IPS-18c (cell line): ENCODE measurements around the gene DNER.
"Not testable (repeated sequence)": the region's sequence is repeated elsewhere in the genome, so short reads cannot be mapped to it uniquely, and the experiment has no call there.

Source experiments
- H3K4me3 ChIP-seq: 2 replicates; pipeline ENCODE4 v1.7.0; 2013; ENCODE audit warnings: low read depth, mild to moderate bottlenecking, low read length, moderate library complexity; ENCODE audit not compliant: insufficient read depth
- H3K9me3 ChIP-seq: one replicate; pipeline ENCODE4 v1.6.1; 2013; ENCODE audit warnings: mild to moderate bottlenecking, low read length, moderate library complexity; ENCODE audit not compliant: control insufficient read depth, insufficient read depth

The DNER gene

DNA sequence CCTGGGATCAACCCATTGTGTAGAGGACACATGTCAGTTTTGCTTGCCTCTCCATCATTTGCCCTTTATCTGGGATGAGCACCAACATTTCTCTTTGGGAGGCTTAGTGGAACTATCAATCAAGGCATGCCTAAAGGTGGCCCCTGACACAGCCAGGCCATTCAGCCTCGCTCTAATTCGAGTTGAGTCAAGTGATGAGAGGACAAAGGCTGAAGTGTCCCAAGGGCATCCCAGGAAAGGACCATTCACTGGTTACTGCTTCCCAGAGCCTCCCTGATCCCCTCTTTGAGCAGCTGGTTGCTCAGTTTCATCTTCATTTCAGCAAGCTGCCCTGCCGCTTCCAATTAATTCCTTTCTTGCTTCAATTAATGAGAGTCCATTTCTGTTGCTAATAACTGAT is 63.5 kb downstream of the DNER start:
- Histone ChIP-seq H3K4me3 (no peak overlapping the region), H3K9me3 (no peaks in the 10 kb centered on the region)

GRCh38 chr2:229650059-229650458 is 64.3 kb downstream of the DNER start:
- H3K4me3 ChIP-seq, result no peak overlapping the region

DNA sequence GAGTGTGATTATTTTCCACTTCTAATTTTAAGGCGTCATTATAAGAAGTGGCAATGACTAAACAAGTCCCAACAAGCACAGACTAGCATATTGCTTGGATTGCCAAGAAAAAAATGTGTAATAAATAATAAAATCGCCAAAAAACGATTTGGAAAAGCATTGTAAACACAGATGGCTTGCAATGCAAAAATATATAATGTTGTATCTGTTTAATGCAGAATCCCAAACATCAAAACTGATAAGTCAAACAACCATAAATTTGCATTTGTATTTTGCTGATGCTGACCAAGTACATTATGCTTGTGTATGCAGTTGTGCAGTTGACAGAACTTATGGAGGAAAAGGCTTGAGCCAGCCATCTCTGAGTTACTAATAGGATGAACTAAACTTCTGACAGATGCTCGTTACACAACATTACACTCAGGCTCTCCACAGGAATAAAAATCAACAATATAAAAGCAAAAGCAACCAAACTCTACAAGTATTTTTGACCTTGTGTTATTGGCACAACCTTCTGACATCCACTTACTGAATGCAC is 68.1 kb downstream of the DNER start:
- H3K9me3 ChIP-seq, result no peaks in the 10 kb centered on the region
- H3K4me3 ChIP-seq, result no peak overlapping the region

More at GRCh38 chr2:229650059-229650458, 64.3 kb downstream of the DNER start:
- H3K9me3 ChIP-seq, result no peaks in the 10 kb centered on the region

- Histone ChIP-seq H3K9me3 (no peaks in the 10 kb centered on the region), H3K4me3 (no peak overlapping the region)
Measured at GRCh38 chr2:229642371-229642770, 72.0 kb downstream of the DNER start.

DNA sequence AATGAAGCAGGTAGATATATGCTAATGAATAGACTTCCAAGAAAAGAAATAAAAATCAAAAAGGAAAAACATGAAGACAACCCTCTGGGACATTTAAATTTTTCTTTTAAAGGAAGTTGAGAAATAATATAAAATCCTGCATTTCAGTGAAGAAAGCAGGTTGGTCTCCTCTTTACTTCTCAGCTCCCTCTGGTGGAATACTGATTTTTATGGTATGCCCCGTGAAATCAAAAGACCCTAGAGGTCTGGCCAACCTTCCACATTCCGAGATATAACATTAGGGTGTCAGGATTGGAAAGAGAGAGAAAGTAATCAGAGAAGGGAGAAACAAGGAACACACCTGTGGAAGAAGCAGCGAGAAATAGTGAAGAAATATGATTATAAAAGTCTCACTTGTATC is 72.7 kb downstream of the DNER start:
- H3K9me3 ChIP-seq, result no peaks in the 10 kb centered on the region

DNA sequence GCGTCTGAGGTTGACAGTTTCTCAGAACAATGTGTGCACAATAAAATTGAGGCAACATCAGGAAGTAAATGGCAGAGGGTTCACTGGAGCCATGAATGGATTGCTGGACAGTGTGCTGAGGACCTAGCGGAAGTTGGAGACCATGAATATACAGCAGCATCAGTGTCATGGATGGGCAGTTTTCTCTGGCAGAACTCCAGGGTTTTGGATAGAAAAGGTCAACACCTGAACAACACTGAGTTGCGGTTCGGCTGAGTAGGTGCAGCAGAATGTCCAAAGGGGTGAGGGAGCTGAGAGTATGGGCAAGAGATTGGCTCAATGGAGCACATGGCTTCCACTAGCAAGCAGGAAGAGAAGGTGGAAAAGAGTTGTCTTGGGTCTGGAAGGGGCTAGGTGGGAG is 73.7 kb downstream of the DNER start:
- Histone ChIP-seq H3K4me3 (no peak overlapping the region), H3K9me3 (no peaks in the 10 kb centered on the region)

More for the DNA sequence above, 72.7 kb downstream of the DNER start:
- H3K4me3 ChIP-seq, result no peak overlapping the region

- H3K4me3 ChIP-seq, result no peak overlapping the region
- H3K9me3 ChIP-seq, result no peaks in the 10 kb centered on the region
Measured at GRCh38 chr2:229636571-229636970, 77.8 kb downstream of the DNER start.

- no peaks in the 10 kb centered on the region for H3K9me3 ChIP-seq
- no peak overlapping the region for H3K4me3 ChIP-seq
Measured at GRCh38 chr2:229635371-229635680, 79.0 kb downstream of the DNER start.

DNA sequence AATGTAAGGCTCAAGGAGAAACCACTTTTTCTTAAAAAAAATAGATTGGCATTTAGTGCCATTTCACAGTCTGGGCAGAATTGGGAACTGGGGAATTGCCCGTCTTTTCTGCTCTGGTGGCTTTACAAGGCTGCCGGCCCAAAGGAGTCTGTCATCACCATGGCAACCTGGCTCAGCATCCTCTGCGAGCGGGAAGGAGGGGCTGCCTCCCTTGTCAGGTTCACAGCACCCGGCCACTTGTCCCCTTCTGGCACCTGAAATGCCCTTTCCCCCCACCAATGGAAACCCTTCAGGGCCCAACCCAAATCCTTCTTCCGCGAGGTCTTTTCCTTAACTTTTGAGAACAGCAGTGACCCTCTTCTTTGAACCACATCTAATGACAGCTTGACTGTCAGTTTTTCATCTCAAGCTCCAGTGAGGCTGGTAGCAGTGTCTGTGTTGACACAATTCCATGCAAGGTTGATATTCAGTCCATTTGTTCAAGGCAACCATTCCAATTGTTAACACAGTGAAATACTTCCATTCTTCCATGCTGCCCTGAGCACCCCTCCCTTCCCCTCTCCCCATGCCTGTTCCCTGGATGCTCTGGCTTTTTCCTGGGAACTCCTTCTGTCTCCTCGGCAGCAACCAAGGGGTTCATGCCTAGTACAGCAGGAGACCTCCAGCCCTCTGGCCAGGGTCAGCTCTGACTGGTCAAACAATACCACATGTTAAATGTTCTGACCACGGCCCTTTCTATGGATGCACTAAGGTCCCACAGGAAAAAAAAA is 79.6 kb downstream of the DNER start:
- H3K9me3 ChIP-seq, result no peaks in the 10 kb centered on the region
- no peak overlapping the region for H3K4me3 ChIP-seq

DNA sequence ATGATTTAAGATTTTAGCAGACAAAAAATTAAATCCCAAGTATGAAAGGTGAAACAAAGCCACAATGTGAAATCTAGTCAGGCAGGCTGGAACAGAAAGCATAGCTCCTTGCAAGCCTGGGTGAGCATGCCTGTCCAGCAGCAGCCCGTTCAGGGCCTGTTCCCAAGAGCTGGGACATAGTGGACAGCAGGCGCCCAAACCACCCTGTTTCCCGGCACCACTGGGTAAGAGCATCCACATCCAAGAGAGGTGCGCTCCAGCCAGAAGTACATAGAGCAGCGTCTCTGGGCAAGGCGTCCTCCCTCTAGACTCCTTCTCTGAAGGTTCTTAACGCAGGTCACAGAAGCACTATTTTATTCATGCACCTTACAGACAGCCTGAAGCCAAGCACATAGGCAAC is 80.8 kb downstream of the DNER start:
- H3K4me3 ChIP-seq, result no peak overlapping the region

DNA sequence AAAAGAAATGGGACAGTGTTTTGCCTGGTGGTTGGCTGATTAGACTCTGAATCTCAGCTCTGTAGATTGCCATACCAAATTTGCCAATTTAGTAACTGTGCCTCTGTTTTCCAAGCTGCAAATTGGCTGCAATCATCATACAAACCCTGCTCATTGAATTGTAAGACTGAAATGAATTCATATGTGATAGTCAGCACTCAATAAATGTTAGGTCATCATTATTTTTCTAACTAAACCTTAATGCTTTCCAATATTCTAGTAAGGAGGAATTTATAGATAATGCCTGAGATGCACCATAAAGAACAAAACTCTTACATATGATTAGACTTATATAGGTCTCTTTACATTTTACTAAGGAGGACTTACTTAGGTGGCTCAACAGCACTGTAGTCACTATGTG is 85.3 kb downstream of the DNER start:
- no peaks in the 10 kb centered on the region for H3K9me3 ChIP-seq
- H3K4me3 ChIP-seq, result no peak overlapping the region

More for the DNA sequence above, 80.8 kb downstream of the DNER start:
- no peaks in the 10 kb centered on the region for H3K9me3 ChIP-seq

DNA sequence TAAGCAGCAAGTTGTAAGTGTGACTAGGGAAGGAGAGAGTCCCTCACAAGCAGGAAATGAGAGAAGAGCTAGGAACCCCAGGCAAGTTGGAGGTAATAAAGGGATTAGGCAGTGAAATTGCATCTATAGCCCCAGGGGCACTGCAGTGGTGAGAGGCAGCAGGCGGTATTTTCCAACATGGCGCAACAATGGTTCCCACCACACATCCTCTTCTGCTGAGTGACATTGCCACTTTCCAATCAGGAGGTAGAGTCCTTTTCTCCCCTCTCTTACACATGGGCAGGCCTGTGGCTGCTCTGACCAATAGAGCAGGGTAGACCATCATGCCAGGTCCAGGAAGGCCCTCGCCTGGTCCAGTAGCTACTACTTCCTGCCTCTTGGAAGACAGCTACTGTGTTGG is 86.6 kb downstream of the DNER start:
- H3K9me3 ChIP-seq, result no peaks in the 10 kb centered on the region
- H3K4me3 ChIP-seq, result no peak overlapping the region

DNA sequence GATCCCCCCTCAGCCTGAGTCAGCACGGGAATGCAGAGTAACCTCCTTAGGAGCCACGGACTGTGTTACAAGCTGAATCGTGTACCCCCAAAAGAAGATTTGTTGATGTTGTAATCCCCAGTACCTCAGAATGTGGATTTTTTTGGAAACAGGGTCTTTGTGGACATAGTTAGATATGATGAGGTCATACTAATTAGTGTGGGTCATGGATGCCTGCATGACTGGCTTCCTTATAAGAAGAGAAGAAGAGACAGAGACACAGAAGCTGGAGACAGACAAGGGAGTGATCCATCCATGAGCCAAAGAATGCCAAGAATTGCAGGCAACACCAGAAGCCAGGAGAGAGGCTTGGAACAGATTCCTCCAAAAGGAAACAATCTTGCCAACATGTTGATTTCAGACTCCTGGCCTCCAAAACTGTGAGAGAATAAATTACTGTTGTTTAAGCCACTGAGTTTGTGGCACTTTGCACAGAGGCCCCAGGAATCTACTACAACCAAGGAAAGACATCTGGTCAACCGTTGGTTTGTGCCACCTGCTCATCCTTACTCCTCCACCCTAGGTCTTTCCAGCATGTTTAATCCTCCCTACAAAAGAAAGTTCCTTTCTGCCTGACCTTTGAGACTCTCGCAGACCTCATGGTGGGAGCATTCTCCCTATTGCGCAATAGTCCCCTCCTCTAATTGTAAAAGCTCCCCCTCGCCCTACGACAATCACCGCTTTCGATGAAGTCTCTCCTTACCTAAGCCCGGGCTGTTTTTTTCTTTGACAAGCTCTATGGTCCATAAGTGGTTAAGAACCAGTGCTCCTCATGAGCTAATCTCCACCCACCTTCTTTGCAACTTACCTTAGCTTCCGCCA is 91.6 kb downstream of the DNER start:
- Histone ChIP-seq H3K4me3 (no peak overlapping the region), H3K9me3 (no peaks in the 10 kb centered on the region)

- Histone ChIP-seq H3K9me3 (no peaks in the 10 kb centered on the region), H3K4me3 (no peak overlapping the region)
Measured at GRCh38 chr2:229620759-229621158, 93.6 kb downstream of the DNER start.

GRCh38 chr2:229620289-229620688 is 94.1 kb downstream of the DNER start:
- H3K4me3 ChIP-seq, result no peak overlapping the region
- no peaks in the 10 kb centered on the region for H3K9me3 ChIP-seq

DNA sequence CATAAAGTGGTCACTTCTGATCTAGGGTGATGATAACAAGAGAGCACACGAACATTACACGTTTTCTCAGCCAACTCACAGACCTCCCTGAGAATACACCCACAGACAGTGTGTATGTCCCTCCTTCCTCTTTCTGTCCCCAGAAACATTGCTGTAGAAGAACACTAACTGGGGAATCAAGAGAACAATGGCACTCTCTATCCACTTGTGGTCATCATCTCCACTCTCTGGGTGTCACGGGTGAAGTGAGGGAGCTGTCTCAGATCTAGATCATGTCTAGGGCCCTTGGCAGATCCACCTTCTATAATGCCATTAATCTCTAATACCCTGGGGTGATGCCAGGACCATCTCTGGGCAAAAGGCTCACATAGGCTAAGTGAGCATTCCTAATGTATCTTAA is 97.9 kb downstream of the DNER start:
- no peaks in the 10 kb centered on the region for H3K9me3 ChIP-seq

DNA sequence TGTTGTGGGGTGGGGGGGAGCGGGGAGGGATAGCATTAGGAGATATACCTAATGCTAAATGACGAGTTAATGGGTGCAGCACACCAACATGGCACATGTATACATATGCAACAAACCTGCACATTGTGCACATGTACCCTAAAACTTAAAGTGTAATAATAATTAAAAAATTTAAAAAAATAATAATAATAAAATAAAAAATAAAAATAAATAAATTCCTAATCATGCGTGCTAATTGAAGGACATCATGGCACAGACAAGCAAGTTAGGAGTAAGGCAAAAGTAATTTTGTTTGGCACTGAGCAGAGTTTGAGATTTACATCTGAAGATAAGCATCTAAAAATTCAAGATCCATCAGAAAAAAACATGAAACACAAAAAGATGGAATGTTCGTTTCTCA is 100.3 kb downstream of the DNER start:
- not testable (repeated sequence) for H3K4me3 ChIP-seq, H3K9me3 ChIP-seq

More for the DNA sequence above, 97.9 kb downstream of the DNER start:
- H3K4me3 ChIP-seq, result no peak overlapping the region

GRCh38 chr2:229612384-229612971 is 101.9 kb downstream of the DNER start:
- Histone ChIP-seq H3K9me3 (no peaks in the 10 kb centered on the region), H3K4me3 (no peak overlapping the region)
